DMS53 treated with DMSO at 0.1 percent for 48 hours (cell line): ENCODE results near the gene MRPL36.
"Not testable (repeated sequence)": the region's sequence is repeated elsewhere in the genome, so short reads cannot be mapped to it uniquely, and the experiment has no call there.

Experiments
- DNase-seq: peaks from one replicate; lab custom pipeline; 2025; ENCODE audit not compliant: unreplicated experiment; lab: John Stamatoyannopoulos, UW

MRPL36 gene

GRCh38 chr5:1832511-1833250 lies 33.0 kb upstream of the MRPL36 start:
- DNase-seq: no peak

- DNase-seq: no peak
Observed at GRCh38 chr5:1831677-1832313, 32.2 kb upstream of the MRPL36 start.

- no peak for DNase-seq
Observed at GRCh38 chr5:1831257-1831656, 31.6 kb upstream of the MRPL36 start.

- DNase-seq: no peak
Observed at GRCh38 chr5:1830571-1831228, 31.1 kb upstream of the MRPL36 start.

- DNase-seq: no peak
Observed at GRCh38 chr5:1827886-1828397, 28.3 kb upstream of the MRPL36 start.

- DNase-seq: no peak
Observed at GRCh38 chr5:1827025-1827885, 27.6 kb upstream of the MRPL36 start.

- DNase-seq: no peak
Observed at GRCh38 chr5:1826235-1826980, 26.8 kb upstream of the MRPL36 start.

GRCh38 chr5:1824903-1825841 lies 25.5 kb upstream of the MRPL36 start:
- DNase-seq: no peak

- DNase-seq: no peak
Observed at GRCh38 chr5:1824109-1824821, 24.6 kb upstream of the MRPL36 start.

- no peak for DNase-seq
Observed at GRCh38 chr5:1823381-1824034, 23.9 kb upstream of the MRPL36 start.

- DNase-seq: no peak
Observed at GRCh38 chr5:1821862-1822261, 22.2 kb upstream of the MRPL36 start.

- DNase-seq: no peak
Observed at GRCh38 chr5:1820926-1821325, 21.3 kb upstream of the MRPL36 start.

- DNase-seq: no peak
Observed at GRCh38 chr5:1820381-1820780, 20.7 kb upstream of the MRPL36 start.

- DNase-seq: no peak
Observed at GRCh38 chr5:1819458-1819857, 19.8 kb upstream of the MRPL36 start.

GRCh38 chr5:1818784-1819183 lies 19.1 kb upstream of the MRPL36 start:
- DNase-seq: no peak

- DNase-seq: no peak
Observed at GRCh38 chr5:1817261-1818043, 17.8 kb upstream of the MRPL36 start.

- not testable (repeated sequence) for DNase-seq
Observed at GRCh38 chr5:1816495-1817089, 17.0 kb upstream of the MRPL36 start.
